ENCODE data around the gene KRT34. TPM values are rescaled to one million over a fixed set of nuclear protein-coding genes. Genes with fewer than 3 reads are reported as not detected.

KRT34 gene
- total RNA-seq, 2 experiments from 2014 or later, result not detected

GRCh38 chr17:41404024-41404671 is 22.0 kb upstream of the KRT34 start:
- no peak for DNase-seq (ENCODE audit: low spot score)
- POLR2A ChIA-PET, result interaction anchor here (1.1 kb wide), 1 partner anchor 11 kb away, joined by 3 read pairs; no protein-coding TSS in a partner anchor
- intact Hi-C loops (cut with micrococcal nuclease; ENCODE audit: unreplicated experiment), result no loop called here

GRCh38 chr17:41403404-41404023 is 21.4 kb upstream of the KRT34 start:
- Histone ChIP-seq H3K36me3 (ENCODE audit: insufficient read depth, low read length) (no peaks in the 10 kb centered on the region), H2AFZ (ENCODE audit: low read length) (no peak overlapping the region), H3K4me1 (ENCODE audit: insufficient read depth, low read length, poor library complexity, severe bottlenecking) (no peaks in the 10 kb centered on the region), H4K20me1 (ENCODE audit: insufficient read depth, low read length) (no peaks in the 10 kb centered on the region), H3K79me2 (ENCODE audit: insufficient read depth, low read depth, low read length) (no peaks in the 10 kb centered on the region), H3K27ac (ENCODE audit: low read depth, low read length, poor library complexity, severe bottlenecking) (no peak overlapping the region), H3K9me3 (ENCODE audit: low read length) (no peaks in the 10 kb centered on the region), H3K9me2 (ENCODE audit: insufficient read depth, low read length) (no peaks in the 10 kb centered on the region), H3K4me3 (ENCODE audit: low read depth, low read length, poor library complexity, severe bottlenecking) (no peak overlapping the region), H3K4me2 (ENCODE audit: low read length) (no peak overlapping the region)
- CTCF ChIA-PET (ENCODE audit: unreplicated experiment), result no interaction called here
- no TSS peak for BruUV-seq (replicated peaks)
- POLR2A ChIA-PET, result interaction anchor here (1.1 kb wide), 1 partner anchor 11 kb away, joined by 3 read pairs; no protein-coding TSS in a partner anchor
- DNase-seq (ENCODE audit: low spot score), result no peak
- intact Hi-C loops (cut with micrococcal nuclease; ENCODE audit: unreplicated experiment), result no loop called here
- TF ChIP-seq EZH2phosphoT487 (IDR thresholded peaks at IDR 0.05; ENCODE audit: borderline replicate concordance, low read depth, low read length) (no peak), CTCF (conservative IDR thresholded peaks at IDR 0.05; ENCODE audit: low read length) (no peak)

More at GRCh38 chr17:41404024-41404671, 22.0 kb upstream of the KRT34 start:
- Histone ChIP-seq H3K9me3 (ENCODE audit: low read length) (no peaks in the 10 kb centered on the region), H3K4me1 (ENCODE audit: insufficient read depth, low read length, poor library complexity, severe bottlenecking) (no peaks in the 10 kb centered on the region), H3K27ac (ENCODE audit: low read depth, low read length, poor library complexity, severe bottlenecking) (no peak overlapping the region), H4K20me1 (ENCODE audit: insufficient read depth, low read length) (no peaks in the 10 kb centered on the region), H2AFZ (ENCODE audit: low read length) (no peak overlapping the region), H3K4me2 (ENCODE audit: low read length) (no peak overlapping the region), H3K36me3 (ENCODE audit: insufficient read depth, low read length) (no peaks in the 10 kb centered on the region), H3K4me3 (ENCODE audit: low read depth, low read length, poor library complexity, severe bottlenecking) (no peak overlapping the region), H3K79me2 (ENCODE audit: insufficient read depth, low read depth, low read length) (no peaks in the 10 kb centered on the region), H3K9me2 (ENCODE audit: insufficient read depth, low read length) (no peaks in the 10 kb centered on the region)
- CTCF ChIA-PET (ENCODE audit: unreplicated experiment), result no interaction called here
- BruUV-seq (replicated peaks), result no TSS peak
- TF ChIP-seq CTCF (conservative IDR thresholded peaks at IDR 0.05; ENCODE audit: low read length) (no peak), EZH2phosphoT487 (IDR thresholded peaks at IDR 0.05; ENCODE audit: borderline replicate concordance, low read depth, low read length) (no peak)

GRCh38 chr17:41402161-41402560 is 20.1 kb upstream of the KRT34 start:
- TF ChIP-seq CTCF (conservative IDR thresholded peaks at IDR 0.05; ENCODE audit: low read length), result no peak
- no peak for TF ChIP-seq EZH2phosphoT487 (IDR thresholded peaks at IDR 0.05; ENCODE audit: borderline replicate concordance, low read depth, low read length)
- BruUV-seq (replicated peaks), result no TSS peak
- intact Hi-C loops (cut with micrococcal nuclease; ENCODE audit: unreplicated experiment), result no loop called here

More at GRCh38 chr17:41402161-41402560, 20.1 kb upstream of the KRT34 start:
- H3K9me3 ChIP-seq (ENCODE audit: low read length), result no peaks in the 10 kb centered on the region
- no peaks in the 10 kb centered on the region for H3K36me3 ChIP-seq (ENCODE audit: insufficient read depth, low read length)
- H3K9me2 ChIP-seq (ENCODE audit: insufficient read depth, low read length), result no peaks in the 10 kb centered on the region
- no peak overlapping the region for H3K27ac ChIP-seq (ENCODE audit: low read depth, low read length, poor library complexity, severe bottlenecking)
- H3K79me2 ChIP-seq (ENCODE audit: insufficient read depth, low read depth, low read length), result no peaks in the 10 kb centered on the region
- no peak overlapping the region for H3K4me2 ChIP-seq (ENCODE audit: low read length)
- H4K20me1 ChIP-seq (ENCODE audit: insufficient read depth, low read length), result no peaks in the 10 kb centered on the region
- no peak overlapping the region for H2AFZ ChIP-seq (ENCODE audit: low read length)
- no peak for DNase-seq (ENCODE audit: low spot score)
- CTCF ChIA-PET (ENCODE audit: unreplicated experiment), result no interaction called here
- H3K4me1 ChIP-seq (ENCODE audit: insufficient read depth, low read length, poor library complexity, severe bottlenecking), result no peaks in the 10 kb centered on the region
- H3K4me3 ChIP-seq (ENCODE audit: low read depth, low read length, poor library complexity, severe bottlenecking), result no peak overlapping the region
- POLR2A ChIA-PET, result no interaction called here

Data from OCI-LY7 (cell line).